RWPE1 (cell line): ENCODE results near the gene NUDT3.
"Not testable (repeated sequence)": the region's sequence is repeated elsewhere in the genome, so short reads cannot be mapped to it uniquely, and the experiment has no call there.

Source experiments
- CTCF ChIA-PET: fragments of 350-600 bp; sonication (Branson Sonifier 250); formaldehyde crosslinking; extraction: SDS; loops from one replicate; lab custom pipeline; 2021; lab: Yijun Ruan, JAX
- POLR2A ChIA-PET: fragments of 400-600 bp; formaldehyde crosslinking; extraction: SDS; loops from one replicate; lab custom pipeline; 2020; ENCODE audit warnings: antibody characterized with exemption; ENCODE audit not compliant: low non-redundant PET; lab: Yijun Ruan, JAX
- DNase-seq: peaks from one replicate; pipeline ENCODE4 v3.0.0; 2012; ENCODE audit warnings: low spot score
- H3K27ac ChIP-seq: fragments of 450-650 bp; 2 replicates; pipeline ENCODE4 v1.5.1; 2017
- TF ChIP-seq, protein P1 (sequence below): fragments of 450-650 bp; conservative IDR thresholded peaks from 2 replicates; pipeline ENCODE4 v1.5.1; 2017; ENCODE audit warnings: low read depth, mild to moderate bottlenecking

NUDT3 gene

DNA sequence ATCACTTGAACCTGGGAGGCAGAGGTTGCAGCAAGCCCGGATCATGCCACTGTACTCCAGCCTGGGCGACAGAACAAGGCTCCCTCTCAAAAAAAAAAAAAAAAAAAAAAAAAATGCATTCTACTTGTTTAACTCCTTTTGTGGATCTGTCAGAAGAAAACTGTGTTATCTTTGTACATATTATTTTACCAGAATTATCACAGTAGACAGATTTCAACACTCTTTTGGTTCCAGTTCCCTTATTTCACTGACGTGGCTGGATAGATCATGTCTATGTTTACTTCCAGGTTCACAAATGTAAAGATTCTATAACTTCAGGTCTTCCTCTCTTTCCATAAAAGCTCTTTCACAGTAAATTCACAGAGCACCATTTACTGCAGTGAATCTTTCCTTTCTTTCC, 18.4 kb downstream of the NUDT3 start:
- H3K27ac ChIP-seq: no peak overlapping the region
- ChIA-PET POLR2A (no interaction called here), CTCF (no interaction called here)
- TF ChIP-seq, protein P1, sequence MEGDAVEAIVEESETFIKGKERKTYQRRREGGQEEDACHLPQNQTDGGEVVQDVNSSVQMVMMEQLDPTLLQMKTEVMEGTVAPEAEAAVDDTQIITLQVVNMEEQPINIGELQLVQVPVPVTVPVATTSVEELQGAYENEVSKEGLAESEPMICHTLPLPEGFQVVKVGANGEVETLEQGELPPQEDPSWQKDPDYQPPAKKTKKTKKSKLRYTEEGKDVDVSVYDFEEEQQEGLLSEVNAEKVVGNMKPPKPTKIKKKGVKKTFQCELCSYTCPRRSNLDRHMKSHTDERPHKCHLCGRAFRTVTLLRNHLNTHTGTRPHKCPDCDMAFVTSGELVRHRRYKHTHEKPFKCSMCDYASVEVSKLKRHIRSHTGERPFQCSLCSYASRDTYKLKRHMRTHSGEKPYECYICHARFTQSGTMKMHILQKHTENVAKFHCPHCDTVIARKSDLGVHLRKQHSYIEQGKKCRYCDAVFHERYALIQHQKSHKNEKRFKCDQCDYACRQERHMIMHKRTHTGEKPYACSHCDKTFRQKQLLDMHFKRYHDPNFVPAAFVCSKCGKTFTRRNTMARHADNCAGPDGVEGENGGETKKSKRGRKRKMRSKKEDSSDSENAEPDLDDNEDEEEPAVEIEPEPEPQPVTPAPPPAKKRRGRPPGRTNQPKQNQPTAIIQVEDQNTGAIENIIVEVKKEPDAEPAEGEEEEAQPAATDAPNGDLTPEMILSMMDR: no peak
- DNase-seq: no peak

DNA sequence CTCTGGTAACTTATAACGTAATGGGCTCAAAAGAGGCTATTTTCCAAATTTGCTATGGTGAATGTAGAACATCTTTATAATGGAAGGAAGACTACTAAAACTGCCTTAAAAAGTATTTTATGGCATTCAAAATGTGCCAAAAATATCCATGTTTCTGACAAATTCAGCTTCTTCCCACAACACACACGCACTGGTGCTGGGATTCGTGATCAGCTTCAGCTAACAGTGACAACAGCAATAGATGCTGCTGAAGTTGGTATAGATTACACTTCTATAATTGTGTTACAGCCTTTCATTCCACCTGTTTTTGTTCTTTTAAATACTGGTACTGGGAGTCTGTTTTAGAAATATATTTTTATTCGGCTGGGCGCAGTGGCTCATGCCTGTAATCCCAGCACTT, 19.0 kb downstream of the NUDT3 start:
- ChIA-PET POLR2A (no interaction called here), CTCF (no interaction called here)
- TF ChIP-seq, protein P1: no peak
- no peak for DNase-seq
- no peak overlapping the region for H3K27ac ChIP-seq

DNA sequence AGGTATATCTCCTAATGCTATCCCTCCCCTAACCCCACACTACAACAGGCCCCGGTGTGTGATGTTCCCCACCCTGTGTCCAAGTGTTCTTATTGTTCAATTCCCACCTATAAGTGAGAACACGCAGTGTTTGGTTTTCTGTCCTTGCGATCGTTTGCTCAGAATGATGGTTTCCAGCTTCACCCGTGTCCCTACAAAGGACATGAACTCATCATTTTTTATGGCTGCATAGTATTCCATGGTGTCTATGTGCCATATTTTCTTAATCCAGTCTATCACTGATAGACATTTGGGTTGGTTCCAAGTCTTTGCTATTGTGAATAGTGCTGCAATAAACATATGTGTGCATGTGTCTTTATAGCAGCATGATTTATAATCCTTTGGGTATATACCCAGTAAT, 20.6 kb downstream of the NUDT3 start:
- H3K27ac ChIP-seq, DNase-seq, CTCF ChIA-PET, POLR2A ChIA-PET: not testable (repeated sequence)

DNA sequence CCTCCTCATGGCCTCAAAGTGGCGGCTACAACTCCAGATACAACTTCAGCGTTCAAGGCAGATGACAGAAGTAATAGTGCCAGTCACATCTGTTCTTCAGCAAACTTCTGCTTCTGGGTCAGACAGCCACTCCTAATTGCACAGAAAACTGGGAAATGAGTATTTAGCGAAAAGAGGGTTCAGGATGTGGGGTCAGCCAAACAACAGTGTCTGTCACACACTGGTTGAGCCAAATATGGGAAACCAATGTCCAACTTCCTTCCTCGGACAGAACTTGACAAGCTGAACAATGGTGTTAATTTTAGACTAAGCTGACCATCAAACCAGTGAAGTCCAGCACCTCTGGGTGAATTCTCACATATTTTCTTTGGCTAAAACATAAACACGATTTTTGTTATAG, 22.1 kb downstream of the NUDT3 start:
- TF ChIP-seq, protein P1: no peak
- ChIA-PET CTCF (no interaction called here), POLR2A (no interaction called here)
- DNase-seq: no peak
- no peak overlapping the region for H3K27ac ChIP-seq

DNA sequence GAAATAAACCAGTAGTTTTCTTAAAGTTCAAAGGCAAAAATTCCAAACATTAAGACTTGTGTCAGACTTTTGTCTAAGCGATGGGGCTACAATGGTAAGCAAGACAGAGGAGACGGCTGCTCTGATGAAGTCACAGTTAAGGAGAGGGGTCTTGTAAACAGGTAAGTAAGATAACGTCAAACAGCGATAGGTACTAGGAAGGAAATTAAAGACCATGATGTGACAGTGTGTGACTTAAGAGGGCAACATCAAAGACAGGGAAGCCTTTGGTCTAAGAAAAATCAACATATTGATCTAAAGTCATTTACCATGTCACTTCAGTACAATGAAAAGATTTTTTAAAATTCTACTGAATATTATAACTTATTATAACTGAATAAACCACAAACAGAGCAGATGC, 23.1 kb downstream of the NUDT3 start:
- TF ChIP-seq, protein P1: no peak
- ChIA-PET CTCF (interaction anchor here (0.7 kb wide), 1 partner anchor 10 kb away, joined by 3 read pairs; no protein-coding TSS in a partner anchor), POLR2A (no interaction called here)
- DNase-seq: no peak
- no peak overlapping the region for H3K27ac ChIP-seq

DNA sequence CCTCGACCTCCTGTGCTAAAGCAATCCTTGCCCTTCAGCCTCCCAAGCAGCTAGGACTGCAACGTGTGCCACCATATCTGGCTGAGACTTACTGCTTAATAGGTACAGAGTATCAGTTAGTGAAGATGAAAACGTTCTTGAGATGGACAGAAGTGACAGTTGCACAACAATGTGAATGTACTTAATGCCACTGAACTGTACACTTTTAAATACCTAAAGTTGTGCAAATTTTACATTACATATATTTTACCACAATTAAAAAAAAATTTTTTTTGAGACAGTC, 25.9 kb downstream of the NUDT3 start:
- POLR2A ChIA-PET: no interaction called here
- peak overlapping the region; percentile 36; the same call in 1 of the 2 replicates for H3K27ac ChIP-seq
- TF ChIP-seq, protein P1: no peak
- CTCF ChIA-PET: interaction anchor here (0.9 kb wide), 1 partner anchor 49 kb away, joined by 3 read pairs; no protein-coding TSS in a partner anchor
- DNase-seq: no peak

DNA sequence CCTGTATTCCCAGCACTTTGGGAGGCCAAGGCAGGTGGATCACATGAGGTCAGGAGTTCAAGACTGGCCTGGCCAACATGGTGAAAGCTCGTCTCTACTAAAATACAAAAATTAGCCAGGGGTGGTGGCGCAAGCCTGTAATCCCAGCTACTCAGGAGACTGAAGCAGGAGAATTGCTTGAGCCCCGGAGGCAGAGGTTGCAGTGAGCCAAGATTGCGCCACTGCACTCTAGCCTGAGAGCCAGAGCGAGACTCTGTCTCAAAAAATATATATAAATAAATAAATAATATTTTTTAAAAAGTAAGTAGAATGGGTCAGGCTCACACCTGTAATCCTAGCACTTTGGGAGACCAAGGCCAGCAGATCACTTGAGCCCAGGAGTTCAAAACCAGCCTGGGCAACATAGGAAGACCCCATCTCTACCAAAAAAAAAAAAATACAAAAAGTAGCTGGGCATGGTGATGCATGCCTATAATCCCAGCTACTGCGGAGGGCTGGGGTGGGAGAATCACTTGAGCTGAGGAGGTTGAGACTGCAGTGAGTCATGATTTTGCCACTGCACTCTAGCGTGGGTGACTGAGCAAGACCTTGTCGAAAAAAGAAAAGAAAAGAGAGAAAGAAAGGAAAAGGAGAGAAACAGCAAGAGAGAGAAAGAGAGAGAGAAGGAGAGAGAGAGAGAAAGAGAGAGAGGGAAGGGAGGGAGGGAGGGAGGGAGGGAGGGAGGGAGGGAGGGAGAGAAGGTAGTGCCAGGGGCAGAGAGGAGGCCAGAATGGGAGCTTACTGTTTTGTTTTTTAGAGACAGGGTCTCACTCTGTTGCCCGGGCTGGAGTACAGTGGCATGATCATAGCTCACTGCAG, 26.5 kb downstream of the NUDT3 start:
- POLR2A ChIA-PET, DNase-seq: not testable (repeated sequence)
- peak overlapping the region; percentile 36 for H3K27ac ChIP-seq
- CTCF ChIA-PET: interaction anchor here (0.6 to 0.9 kb wide), 2 partner anchors 49 to 127 kb away, joined by 3 read pairs; no protein-coding TSS in a partner anchor

DNA sequence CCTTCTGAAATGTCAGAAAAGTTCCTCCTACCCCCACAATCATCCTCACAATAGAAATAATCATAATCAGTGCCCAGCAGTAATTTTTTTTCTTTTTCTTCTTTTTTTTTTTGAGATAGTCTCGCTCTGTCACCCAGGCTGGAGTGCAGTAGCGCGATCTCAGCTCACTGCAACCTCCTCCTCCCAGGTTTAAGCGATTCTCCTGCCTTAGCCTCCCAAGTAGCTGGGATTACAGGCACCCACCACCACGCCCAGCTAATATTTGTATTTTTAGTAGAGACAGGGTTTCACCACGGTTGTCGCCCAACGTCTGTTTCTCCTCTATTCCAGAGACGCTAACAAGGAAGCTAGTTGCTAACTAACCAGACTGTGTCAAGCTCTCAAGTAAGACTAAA, 28.8 kb downstream of the NUDT3 start:
- CTCF ChIA-PET: not testable (repeated sequence)

More for the DNA sequence above, 28.8 kb downstream of the NUDT3 start:
- POLR2A ChIA-PET, H3K27ac ChIP-seq, DNase-seq: not testable (repeated sequence)
